K562 (cell line): Measurements from ENCODE around the gene B4GALT7. TPM values are rescaled to one million over a fixed set of nuclear protein-coding genes. Genes with fewer than 3 reads are reported as not detected.

ENCODE experiments used
- CEBPZ ChIP-seq: fragments of 150-350 bp; IDR thresholded peaks from 2 replicates; pipeline ENCODE4 v1.6.1; 2014; ENCODE audit warnings: low read depth, mild to moderate bottlenecking, low read length, borderline replicate concordance
- CREBBP ChIP-seq: IDR thresholded peaks from one replicate; pipeline ENCODE4 v1.6.1; 2012; ENCODE audit warnings: low read depth, mild to moderate bottlenecking, control low read depth, inconsistent platforms, low read length
- FOXJ3 ChIP-seq: sonication (generic); formaldehyde crosslinking; IDR thresholded peaks from 2 replicates; pipeline ENCODE4 v1.4.0; 2020; ENCODE audit warnings: mild to moderate bottlenecking, missing genetic modification reagents
- MGA ChIP-seq: fragments of 450-650 bp; IDR thresholded peaks from 2 replicates; pipeline ENCODE4 v1.6.1; 2016; ENCODE audit warnings: mild to moderate bottlenecking, moderate library complexity
- NFXL1 ChIP-seq: fragments of 450-650 bp; formaldehyde crosslinking; IDR thresholded peaks from 2 replicates; pipeline ENCODE4 v1.4.0; 2021; ENCODE audit warnings: mild to moderate bottlenecking
- PTBP1 ChIP-seq: fragments of 200-400 bp; formaldehyde crosslinking; IDR thresholded peaks from 2 replicates; pipeline ENCODE4 v1.6.1; 2017; ENCODE audit warnings: low read depth, low read length
- SRSF1 ChIP-seq: fragments of 200-400 bp; formaldehyde crosslinking; IDR thresholded peaks from 2 replicates; pipeline ENCODE4 v1.6.1; 2017; ENCODE audit warnings: mild to moderate bottlenecking, low read depth, low read length, moderate library complexity
- ZFPM2 ChIP-seq: fragments of 250-450 bp; sonication (Bioruptor Pico); IDR thresholded peaks from 2 replicates; pipeline ENCODE4 v1.5.1; 2022; ENCODE audit warnings: mild to moderate bottlenecking
- ZNF232 ChIP-seq: sonication (generic); formaldehyde crosslinking; IDR thresholded peaks from 2 replicates; pipeline ENCODE4 v1.8.0; 2022; ENCODE audit warnings: mild to moderate bottlenecking, missing genetic modification reagents
- ZNF507 ChIP-seq: conservative IDR thresholded peaks from 2 replicates; pipeline ENCODE4 v1.6.1; 2017; ENCODE audit warnings: missing genetic modification characterization, missing compliant biosample characterization
- ZNF77 ChIP-seq: fragments of 250-450 bp; sonication (Bioruptor Pico); IDR thresholded peaks from 2 replicates; pipeline ENCODE4 v1.5.0; 2020
- polyA plus RNA-seq, 8 experiments: library from polyadenylated mRNA; depleted of rRNA in 4 of 8; stranded (reverse) in 5 of 8; unstranded in 3 of 8; fragments of >200 nt; fragmentation: Nextera tagmentation in 2 of 8; fragmentation: Illumina TruSeq in 1 of 8; extraction: Ambion mirVana in 2 of 8; extraction: Trizol in 1 of 8; gene quantifications; 2 replicates each; pipeline versions ENCODE4 v1.2.1 to v1.2.3, GENCODE V29; 2011 to 2014; ENCODE audit warnings: inconsistent platforms in 1 of 8, missing spikeins in 1 of 8
- total RNA-seq, 7 experiments: library from RNA; depleted of rRNA in 6 of 7; stranded (reverse); fragments of >200 nt in 6 of 7; fragmentation: Illumina TruSeq in 2 of 7; extraction: Trizol in 2 of 7; gene quantifications; 2 replicates each; pipeline versions ENCODE4 v1.2.1 to v1.2.3, GENCODE V29; 2011 to 2021; ENCODE audit warnings: low replicate concordance in 1 of 7

The B4GALT7 gene
- total and polyA plus RNA-seq, 9 of the 15 experiments (the other 6 are each of a cell fraction or from before 2014, with no cell fraction given), result 0.34 to 17.7 (median 9.1) TPM

GRCh38 chr5:177553671-177554429 is 46.1 kb upstream of the B4GALT7 start (continued):
- TF ChIP-seq MGA, result no peak
- TF ChIP-seq CREBBP, result no peak
- TF ChIP-seq CEBPZ, result no peak
- no peak for TF ChIP-seq SRSF1
- no peak for TF ChIP-seq ZFPM2 (CRISPR knock-in tag)
- no peak for TF ChIP-seq ZNF77 (CRISPR knock-in tag)
- TF ChIP-seq NFXL1 (CRISPR knock-in tag), result no peak
- no peak for TF ChIP-seq ZNF232 (CRISPR knock-in tag)
- TF ChIP-seq ZNF507 (tag), result no peak
- no peak for TF ChIP-seq PTBP1
- TF ChIP-seq FOXJ3 (CRISPR knock-in tag), result no peak
